Activated CD8-positive, alpha-beta memory T cell treated with anti-CD3 and anti-CD28 coated beads for 24 hours (primary cell): ENCODE measurements around the gene IFRD2.
"Not testable (repeated sequence)": the region's sequence is repeated elsewhere in the genome, so short reads cannot be mapped to it uniquely, and the experiment has no call there.

Source experiments
- DNase-seq: peaks from one replicate; pipeline ENCODE4 v3.0.0-alpha.2; 2020

Gene IFRD2

GRCh38 chr3:50245831-50246516 lies 46.3 kb downstream of the IFRD2 start:
- peak; percentile 100 for DNase-seq

GRCh38 chr3:50245251-50245745 lies 46.9 kb downstream of the IFRD2 start:
- no peak for DNase-seq

GRCh38 chr3:50244813-50245212 lies 47.4 kb downstream of the IFRD2 start:
- not testable (repeated sequence) for DNase-seq

- no peak for DNase-seq
Measured at GRCh38 chr3:50243543-50243895, 48.7 kb downstream of the IFRD2 start.

- DNase-seq: peak; percentile 65
Measured at GRCh38 chr3:50242851-50243542, 49.2 kb downstream of the IFRD2 start.

GRCh38 chr3:50242381-50242770 lies 49.9 kb downstream of the IFRD2 start:
- DNase-seq: peak; percentile 61

GRCh38 chr3:50241713-50242380 lies 50.4 kb downstream of the IFRD2 start:
- DNase-seq: no peak

GRCh38 chr3:50241163-50241562 lies 51.1 kb downstream of the IFRD2 start:
- DNase-seq: no peak

- no peak for DNase-seq
Measured at GRCh38 chr3:50239649-50240048, 52.6 kb downstream of the IFRD2 start.

- no peak for DNase-seq
Measured at GRCh38 chr3:50238549-50239026, 53.6 kb downstream of the IFRD2 start.

- DNase-seq: peak; percentile 92
Measured at GRCh38 chr3:50237754-50238548, 54.3 kb downstream of the IFRD2 start.
